DOHH2 (cell line): ENCODE results near the gene HSCB.
"Not testable (repeated sequence)": the region's sequence is repeated elsewhere in the genome, so short reads cannot be mapped to it uniquely, and the experiment has no call there.

Experiments
- H3F3A ChIP-seq: fragments of 200-600 bp; sonication (generic), shearing (Covaris generic); 2 replicates; pipeline ENCODE4 v1.6.0; 2016; ENCODE audit warnings: antibody characterized with exemption, mild to moderate bottlenecking; ENCODE audit not compliant: control insufficient read depth, insufficient read depth
- H3K27ac ChIP-seq: fragments of 200-600 bp; sonication (generic); 2 replicates; pipeline ENCODE4 v1.5.1; 2014; ENCODE audit warnings: low read depth, mild to moderate bottlenecking, low read length, moderate library complexity
- H3K27me3 ChIP-seq: fragments of 200-600 bp; sonication (generic); 2 replicates; pipeline ENCODE4 v1.6.1; 2014; ENCODE audit warnings: mild to moderate bottlenecking, low read length, mixed read lengths; ENCODE audit not compliant: control insufficient read depth
- H3K36me3 ChIP-seq: fragments of 200-600 bp; sonication (generic); 2 replicates; pipeline ENCODE4 v1.6.1; 2014; ENCODE audit warnings: mild to moderate bottlenecking, low read length, moderate library complexity, mixed read lengths; ENCODE audit not compliant: control insufficient read depth
- H3K4me1 ChIP-seq: fragments of 200-600 bp; sonication (generic); 2 replicates; pipeline ENCODE4 v1.6.1; 2014; ENCODE audit warnings: mild to moderate bottlenecking, low read length, mixed read lengths; ENCODE audit not compliant: control insufficient read depth
- H3K4me2 ChIP-seq: fragments of 200-600 bp; sonication (generic); 2 replicates; pipeline ENCODE4 v1.6.0; 2014; ENCODE audit warnings: mild to moderate bottlenecking, low read length, moderate library complexity
- H3K4me3 ChIP-seq: fragments of 200-600 bp; sonication (generic); 2 replicates; pipeline ENCODE4 v1.5.1; 2014; ENCODE audit warnings: mild to moderate bottlenecking, low read length, mixed read lengths
- H3K79me2 ChIP-seq: fragments of 200-600 bp; sonication (generic); 2 replicates; pipeline ENCODE4 v1.6.1; 2014; ENCODE audit warnings: mild to moderate bottlenecking, low read length, mixed read lengths; ENCODE audit not compliant: control insufficient read depth
- H3K9me2 ChIP-seq: fragments of 200-600 bp; sonication (generic); replicated peaks from 2 replicates; pipeline ENCODE4 v1.6.1; 2014; ENCODE audit warnings: mild to moderate bottlenecking, low read length, mixed read lengths; ENCODE audit not compliant: control insufficient read depth
- H3K9me3 ChIP-seq: fragments of 200-600 bp; sonication (generic); 2 replicates; pipeline ENCODE4 v1.6.1; 2014; ENCODE audit warnings: antibody characterized with exemption, low read length, mixed read lengths; ENCODE audit not compliant: control insufficient read depth, insufficient read depth
- H4K20me1 ChIP-seq: fragments of 200-600 bp; sonication (generic); 2 replicates; pipeline ENCODE4 v1.6.0; 2014; ENCODE audit warnings: low read depth, mild to moderate bottlenecking, antibody characterized with exemption, low read length, moderate library complexity; ENCODE audit not compliant: control insufficient read depth, insufficient read depth
- CTCF ChIP-seq: fragments of 200-600 bp; sonication (generic); IDR thresholded peaks from one replicate; pipeline ENCODE4 v1.5.1; 2014; ENCODE audit warnings: antibody characterized with exemption, mild to moderate bottlenecking, low read depth, low read length; ENCODE audit not compliant: poor library complexity, severe bottlenecking
- EZH2phosphoT487 ChIP-seq: fragments of 200-600 bp; sonication (generic); IDR thresholded peaks from 2 replicates; pipeline ENCODE4 v1.6.1; 2017; ENCODE audit warnings: borderline replicate concordance, mild to moderate bottlenecking, antibody characterized with exemption, low read length, moderate library complexity, mixed read lengths

Gene HSCB

GRCh38 chr22:28759861-28760560 is 18.2 kb downstream of the HSCB start:
- Histone ChIP-seq H3K9me3 (no peaks in the 10 kb centered on the region), H3K4me3 (peak overlapping the region; percentile 70), H3K9me2 (no peaks in the 10 kb centered on the region), H3K79me2 (no peaks in the 10 kb centered on the region), H3K27me3 (no peaks in the 10 kb centered on the region), H4K20me1 (no peaks in the 10 kb centered on the region), H3K27ac (peak overlapping the region; percentile 76), H3K4me2 (peak overlapping the region; percentile 89), H3K4me1 (peaks cover 23% of the 10 kb centered on the region), H3K36me3 (no peaks in the 10 kb centered on the region), H3F3A (0 out of 2 replicates have a peak, but pooled peaks cover 5% of the 10 kb centered on the region)
- no peak for TF ChIP-seq CTCF
- no peak for TF ChIP-seq EZH2phosphoT487

GRCh38 chr22:28761449-28761755 is 19.6 kb downstream of the HSCB start:
- no peaks in the 10 kb centered on the region for H3K36me3 ChIP-seq
- no peaks in the 10 kb centered on the region for H4K20me1 ChIP-seq
- no peak overlapping the region for H3K4me3 ChIP-seq
- no peak overlapping the region for H3K27ac ChIP-seq
- H3K4me1 ChIP-seq = peaks cover 37% of the 10 kb centered on the region
- 0 out of 2 replicates have a peak, but pooled peaks cover 5% of the 10 kb centered on the region for H3F3A ChIP-seq
- no peak overlapping the region for H3K4me2 ChIP-seq
- no peaks in the 10 kb centered on the region for H3K79me2 ChIP-seq
- no peaks in the 10 kb centered on the region for H3K9me3 ChIP-seq
- H3K27me3 ChIP-seq = no peaks in the 10 kb centered on the region
- H3K9me2 ChIP-seq = no peaks in the 10 kb centered on the region
- TF ChIP-seq CTCF = no peak
- no peak for TF ChIP-seq EZH2phosphoT487

GRCh38 chr22:28762000-28762399 is 20.2 kb downstream of the HSCB start:
- H3K9me2 ChIP-seq, H3K4me2 ChIP-seq, H3K36me3 ChIP-seq, H3F3A ChIP-seq, H3K27me3 ChIP-seq, H3K27ac ChIP-seq, H4K20me1 ChIP-seq, H3K9me3 ChIP-seq, H3K79me2 ChIP-seq, H3K4me3 ChIP-seq: not testable (repeated sequence)
- peaks cover 40% of the 10 kb centered on the region for H3K4me1 ChIP-seq

GRCh38 chr22:28766628-28767027 is 24.8 kb downstream of the HSCB start:
- H3K9me2 ChIP-seq = no peaks in the 10 kb centered on the region
- no peaks in the 10 kb centered on the region for H3K27me3 ChIP-seq
- no peaks in the 10 kb centered on the region for H4K20me1 ChIP-seq
- H3K9me3 ChIP-seq = 0 out of 2 replicates have a peak, but pooled peaks cover 9% of the 10 kb centered on the region
- peaks cover 20% of the 10 kb centered on the region for H3K4me1 ChIP-seq
- no peak overlapping the region for H3K4me2 ChIP-seq
- no peaks in the 10 kb centered on the region for H3K36me3 ChIP-seq
- H3K4me3 ChIP-seq = no peak overlapping the region
- H3F3A ChIP-seq = 0 out of 2 replicates have a peak, but pooled peaks cover 2% of the 10 kb centered on the region
- TF ChIP-seq EZH2phosphoT487 (no peak), CTCF (no peak)
- no peaks in the 10 kb centered on the region for H3K79me2 ChIP-seq
- no peak overlapping the region for H3K27ac ChIP-seq
